K562 (cell line): ENCODE measurements around the gene RCE1. TPM values are rescaled to one million over a fixed set of nuclear protein-coding genes. Genes with fewer than 3 reads are reported as not detected.
A peak's percentile ranks its signal among the peaks of the same experiment; 100 is the strongest.

Source experiments
- CXXC5 ChIP-seq: fragments of 250-450 bp; sonication (Bioruptor Pico); IDR thresholded peaks from 2 replicates; pipeline ENCODE4 v1.8.0; 2022; ENCODE audit warnings: inconsistent platforms, mild to moderate bottlenecking, moderate library complexity
- FIP1L1 ChIP-seq: fragments of 200-400 bp; formaldehyde crosslinking; IDR thresholded peaks from 2 replicates; pipeline ENCODE4 v1.6.1; 2018; ENCODE audit warnings: mild to moderate bottlenecking, low read depth, low read length; ENCODE audit not compliant: poor library complexity, severe bottlenecking
- FOS ChIP-seq: IDR thresholded peaks from 3 replicates; pipeline ENCODE4 v1.6.1; 2011; ENCODE audit not compliant: insufficient read length; ENCODE audit errors: extremely low read depth
- HDAC1 ChIP-seq, 2 experiments: fragments of 450-650 bp; IDR thresholded peaks; 2 replicates each; pipeline ENCODE4 v1.6.1; 2016 to 2017; ENCODE audit warnings: inconsistent platforms in 1 of 2, mild to moderate bottlenecking in 1 of 2, moderate library complexity in 1 of 2
- L3MBTL2 ChIP-seq: fragments of 450-650 bp; IDR thresholded peaks from 2 replicates; pipeline ENCODE4 v1.6.1; 2016; ENCODE audit warnings: mild to moderate bottlenecking, moderate library complexity
- MYC ChIP-seq, 2 experiments: fragments of 250-450 bp in 1 of 2; sonication (Bioruptor Pico) in 1 of 2; IDR thresholded peaks; 2 replicates each; pipeline versions ENCODE4 v1.5.1 to v1.6.1; 2012 to 2021; ENCODE audit warnings: low read depth in 2 of 2, borderline replicate concordance in 1 of 2, improper control_type of control experiment in 1 of 2, low read length in 1 of 2, mild to moderate bottlenecking in 1 of 2, moderate library complexity in 1 of 2
- RBM22 ChIP-seq: fragments of 200-400 bp; formaldehyde crosslinking; IDR thresholded peaks from 2 replicates; pipeline ENCODE4 v1.6.1; 2018; ENCODE audit warnings: low read length, low read depth; ENCODE audit not compliant: poor library complexity, severe bottlenecking
- ZKSCAN1 ChIP-seq: fragments of 150-350 bp; IDR thresholded peaks from 2 replicates; pipeline ENCODE4 v1.6.1; 2016; ENCODE audit warnings: low read depth, low read length
- ZNF263 ChIP-seq: sonication (generic); formaldehyde crosslinking; IDR thresholded peaks from 2 replicates; pipeline ENCODE4 v1.8.0; 2022; ENCODE audit warnings: mild to moderate bottlenecking, missing genetic modification reagents, borderline replicate concordance
- polyA plus RNA-seq, 8 experiments: library from polyadenylated mRNA; depleted of rRNA in 4 of 8; stranded (reverse) in 5 of 8; unstranded in 3 of 8; fragments of >200 nt; fragmentation: Nextera tagmentation in 2 of 8; fragmentation: Illumina TruSeq in 1 of 8; extraction: Ambion mirVana in 2 of 8; extraction: Trizol in 1 of 8; gene quantifications; 2 replicates each; pipeline versions ENCODE4 v1.2.1 to v1.2.3, GENCODE V29; 2011 to 2014; ENCODE audit warnings: inconsistent platforms in 1 of 8, missing spikeins in 1 of 8
- total RNA-seq, 7 experiments: library from RNA; depleted of rRNA in 6 of 7; stranded (reverse); fragments of >200 nt in 6 of 7; fragmentation: Illumina TruSeq in 2 of 7; extraction: Trizol in 2 of 7; gene quantifications; 2 replicates each; pipeline versions ENCODE4 v1.2.1 to v1.2.3, GENCODE V29; 2011 to 2021; ENCODE audit warnings: low replicate concordance in 1 of 7
- TF ChIP-seq, protein P1 (sequence below): fragments of 200-600 bp; sonication (generic); IDR thresholded peaks from one replicate; pipeline ENCODE4 v1.6.1; 2012; ENCODE audit warnings: mild to moderate bottlenecking, low read depth, low read length, inconsistent platforms
- TF ChIP-seq, protein P2 (sequence below): sonication (generic); formaldehyde crosslinking; IDR thresholded peaks from 2 replicates; pipeline ENCODE4 v1.9.0; 2022; ENCODE audit warnings: mild to moderate bottlenecking, missing genetic modification reagents

The RCE1 gene
- total and polyA plus RNA-seq, 9 of the 15 experiments (the other 6 are each of a cell fraction or from before 2014, with no cell fraction given) = 0.75 to 41.5 (median 15.1) TPM

DNA sequence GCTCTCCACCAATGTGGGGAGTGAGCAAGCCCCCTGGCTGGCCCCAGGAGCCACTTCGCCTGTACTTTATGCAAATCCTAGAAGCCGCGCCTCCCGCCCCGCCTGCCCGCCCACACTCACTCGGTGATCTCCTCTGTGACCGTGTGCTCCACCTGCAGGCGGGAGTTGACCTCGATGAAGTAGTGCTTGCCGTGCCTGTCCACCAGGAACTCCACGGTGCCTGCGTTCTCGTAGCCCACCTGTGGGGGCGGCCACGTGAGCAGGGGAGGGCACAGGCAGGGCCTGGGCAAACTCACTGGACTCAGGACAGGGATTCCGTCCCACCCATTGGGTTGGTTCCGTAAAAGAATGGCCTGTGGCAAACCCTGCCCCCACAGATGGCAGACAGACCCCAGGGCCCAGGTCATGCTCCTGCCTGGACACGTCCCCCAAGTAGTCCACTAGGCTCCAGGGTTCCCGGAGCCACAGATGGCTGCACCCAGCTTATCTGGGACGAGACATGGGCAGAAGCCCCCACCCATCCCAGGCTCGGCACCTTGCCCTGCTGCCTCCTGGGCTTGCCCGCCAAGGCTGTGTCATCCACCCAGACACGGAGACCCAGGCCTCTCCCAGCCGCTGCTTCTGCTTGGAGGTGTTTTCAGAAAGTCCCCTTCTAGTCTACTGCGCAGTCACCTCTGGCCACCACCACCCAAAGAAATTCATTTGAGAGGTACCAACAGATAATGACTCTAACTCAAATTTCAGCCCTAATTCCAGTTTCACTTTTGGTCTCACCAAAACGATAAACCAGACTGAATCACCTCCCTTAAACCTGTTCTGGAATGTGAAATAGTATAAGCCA, 25.7 kb downstream of the RCE1 start (continued):
- TF ChIP-seq, protein P1, sequence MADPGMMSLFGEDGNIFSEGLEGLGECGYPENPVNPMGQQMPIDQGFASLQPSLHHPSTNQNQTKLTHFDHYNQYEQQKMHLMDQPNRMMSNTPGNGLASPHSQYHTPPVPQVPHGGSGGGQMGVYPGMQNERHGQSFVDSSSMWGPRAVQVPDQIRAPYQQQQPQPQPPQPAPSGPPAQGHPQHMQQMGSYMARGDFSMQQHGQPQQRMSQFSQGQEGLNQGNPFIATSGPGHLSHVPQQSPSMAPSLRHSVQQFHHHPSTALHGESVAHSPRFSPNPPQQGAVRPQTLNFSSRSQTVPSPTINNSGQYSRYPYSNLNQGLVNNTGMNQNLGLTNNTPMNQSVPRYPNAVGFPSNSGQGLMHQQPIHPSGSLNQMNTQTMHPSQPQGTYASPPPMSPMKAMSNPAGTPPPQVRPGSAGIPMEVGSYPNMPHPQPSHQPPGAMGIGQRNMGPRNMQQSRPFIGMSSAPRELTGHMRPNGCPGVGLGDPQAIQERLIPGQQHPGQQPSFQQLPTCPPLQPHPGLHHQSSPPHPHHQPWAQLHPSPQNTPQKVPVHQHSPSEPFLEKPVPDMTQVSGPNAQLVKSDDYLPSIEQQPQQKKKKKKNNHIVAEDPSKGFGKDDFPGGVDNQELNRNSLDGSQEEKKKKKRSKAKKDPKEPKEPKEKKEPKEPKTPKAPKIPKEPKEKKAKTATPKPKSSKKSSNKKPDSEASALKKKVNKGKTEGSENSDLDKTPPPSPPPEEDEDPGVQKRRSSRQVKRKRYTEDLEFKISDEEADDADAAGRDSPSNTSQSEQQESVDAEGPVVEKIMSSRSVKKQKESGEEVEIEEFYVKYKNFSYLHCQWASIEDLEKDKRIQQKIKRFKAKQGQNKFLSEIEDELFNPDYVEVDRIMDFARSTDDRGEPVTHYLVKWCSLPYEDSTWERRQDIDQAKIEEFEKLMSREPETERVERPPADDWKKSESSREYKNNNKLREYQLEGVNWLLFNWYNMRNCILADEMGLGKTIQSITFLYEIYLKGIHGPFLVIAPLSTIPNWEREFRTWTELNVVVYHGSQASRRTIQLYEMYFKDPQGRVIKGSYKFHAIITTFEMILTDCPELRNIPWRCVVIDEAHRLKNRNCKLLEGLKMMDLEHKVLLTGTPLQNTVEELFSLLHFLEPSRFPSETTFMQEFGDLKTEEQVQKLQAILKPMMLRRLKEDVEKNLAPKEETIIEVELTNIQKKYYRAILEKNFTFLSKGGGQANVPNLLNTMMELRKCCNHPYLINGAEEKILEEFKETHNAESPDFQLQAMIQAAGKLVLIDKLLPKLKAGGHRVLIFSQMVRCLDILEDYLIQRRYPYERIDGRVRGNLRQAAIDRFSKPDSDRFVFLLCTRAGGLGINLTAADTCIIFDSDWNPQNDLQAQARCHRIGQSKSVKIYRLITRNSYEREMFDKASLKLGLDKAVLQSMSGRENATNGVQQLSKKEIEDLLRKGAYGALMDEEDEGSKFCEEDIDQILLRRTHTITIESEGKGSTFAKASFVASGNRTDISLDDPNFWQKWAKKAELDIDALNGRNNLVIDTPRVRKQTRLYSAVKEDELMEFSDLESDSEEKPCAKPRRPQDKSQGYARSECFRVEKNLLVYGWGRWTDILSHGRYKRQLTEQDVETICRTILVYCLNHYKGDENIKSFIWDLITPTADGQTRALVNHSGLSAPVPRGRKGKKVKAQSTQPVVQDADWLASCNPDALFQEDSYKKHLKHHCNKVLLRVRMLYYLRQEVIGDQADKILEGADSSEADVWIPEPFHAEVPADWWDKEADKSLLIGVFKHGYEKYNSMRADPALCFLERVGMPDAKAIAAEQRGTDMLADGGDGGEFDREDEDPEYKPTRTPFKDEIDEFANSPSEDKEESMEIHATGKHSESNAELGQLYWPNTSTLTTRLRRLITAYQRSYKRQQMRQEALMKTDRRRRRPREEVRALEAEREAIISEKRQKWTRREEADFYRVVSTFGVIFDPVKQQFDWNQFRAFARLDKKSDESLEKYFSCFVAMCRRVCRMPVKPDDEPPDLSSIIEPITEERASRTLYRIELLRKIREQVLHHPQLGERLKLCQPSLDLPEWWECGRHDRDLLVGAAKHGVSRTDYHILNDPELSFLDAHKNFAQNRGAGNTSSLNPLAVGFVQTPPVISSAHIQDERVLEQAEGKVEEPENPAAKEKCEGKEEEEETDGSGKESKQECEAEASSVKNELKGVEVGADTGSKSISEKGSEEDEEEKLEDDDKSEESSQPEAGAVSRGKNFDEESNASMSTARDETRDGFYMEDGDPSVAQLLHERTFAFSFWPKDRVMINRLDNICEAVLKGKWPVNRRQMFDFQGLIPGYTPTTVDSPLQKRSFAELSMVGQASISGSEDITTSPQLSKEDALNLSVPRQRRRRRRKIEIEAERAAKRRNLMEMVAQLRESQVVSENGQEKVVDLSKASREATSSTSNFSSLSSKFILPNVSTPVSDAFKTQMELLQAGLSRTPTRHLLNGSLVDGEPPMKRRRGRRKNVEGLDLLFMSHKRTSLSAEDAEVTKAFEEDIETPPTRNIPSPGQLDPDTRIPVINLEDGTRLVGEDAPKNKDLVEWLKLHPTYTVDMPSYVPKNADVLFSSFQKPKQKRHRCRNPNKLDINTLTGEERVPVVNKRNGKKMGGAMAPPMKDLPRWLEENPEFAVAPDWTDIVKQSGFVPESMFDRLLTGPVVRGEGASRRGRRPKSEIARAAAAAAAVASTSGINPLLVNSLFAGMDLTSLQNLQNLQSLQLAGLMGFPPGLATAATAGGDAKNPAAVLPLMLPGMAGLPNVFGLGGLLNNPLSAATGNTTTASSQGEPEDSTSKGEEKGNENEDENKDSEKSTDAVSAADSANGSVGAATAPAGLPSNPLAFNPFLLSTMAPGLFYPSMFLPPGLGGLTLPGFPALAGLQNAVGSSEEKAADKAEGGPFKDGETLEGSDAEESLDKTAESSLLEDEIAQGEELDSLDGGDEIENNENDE = no peak
- TF ChIP-seq CXXC5 (CRISPR knock-in tag) (peak; percentile 57), ZNF263 (peak; percentile 30; the same call in 1 of the 2 replicates), HDAC1 (IDR thresholded peaks at IDR 0.05) (0 out of 4 replicates have a peak, but pooled peaks of 1 of the 2 experiments have one; percentile 37), ZKSCAN1 (peak; percentile 34; the same call in 1 of the 2 replicates), FIP1L1 (peak; percentile 32), FOS (no peak), L3MBTL2 (peak; percentile 55; the same call in 1 of the 2 replicates), RBM22 (peak; percentile 18), MYC (IDR thresholded peaks at IDR 0.05; ENCODE audit: low read depth, low read length) (0 out of 2 replicates have a peak, but pooled peaks have one; percentile 45), MYC (CRISPR knock-in tag; IDR thresholded peaks at IDR 0.05; ENCODE audit: borderline replicate concordance, low read depth) (no peak)
- TF ChIP-seq, protein P2, sequence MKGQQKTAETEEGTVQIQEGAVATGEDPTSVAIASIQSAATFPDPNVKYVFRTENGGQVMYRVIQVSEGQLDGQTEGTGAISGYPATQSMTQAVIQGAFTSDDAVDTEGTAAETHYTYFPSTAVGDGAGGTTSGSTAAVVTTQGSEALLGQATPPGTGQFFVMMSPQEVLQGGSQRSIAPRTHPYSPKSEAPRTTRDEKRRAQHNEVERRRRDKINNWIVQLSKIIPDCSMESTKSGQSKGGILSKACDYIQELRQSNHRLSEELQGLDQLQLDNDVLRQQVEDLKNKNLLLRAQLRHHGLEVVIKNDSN (CRISPR knock-in tag) = peak; percentile 88
